Endodermal cell (in vitro differentiated cells): Measurements from ENCODE around the gene TRAPPC5. TPM values are rescaled to one million over a fixed set of nuclear protein-coding genes. Genes with fewer than 3 reads are reported as not detected.

Source experiments
- DNase-seq: peaks from one replicate; pipeline ENCODE4 v3.0.0-alpha.2; 2017
- H3K27ac ChIP-seq: 2 replicates; pipeline ENCODE4 v1.5.1; 2013; ENCODE audit warnings: mild to moderate bottlenecking, low read depth, low read length, moderate library complexity
- H3K27me3 ChIP-seq: 2 replicates; pipeline ENCODE4 v1.6.1; 2013; ENCODE audit warnings: mild to moderate bottlenecking, low read length, moderate library complexity; ENCODE audit not compliant: insufficient read depth, control insufficient read depth, poor library complexity, severe bottlenecking
- H3K36me3 ChIP-seq: 2 replicates; pipeline ENCODE4 v1.7.0; 2013; ENCODE audit warnings: mild to moderate bottlenecking, low read length, moderate library complexity; ENCODE audit not compliant: control insufficient read depth, insufficient read depth
- H3K4me1 ChIP-seq: one replicate; pipeline ENCODE4 v1.7.0; 2013; ENCODE audit warnings: low read length; ENCODE audit not compliant: control insufficient read depth, insufficient read depth
- H3K4me3 ChIP-seq: 2 replicates; pipeline ENCODE4 v1.5.1; 2013; ENCODE audit warnings: mild to moderate bottlenecking, low read length, moderate library complexity
- H3K9ac ChIP-seq: 2 replicates; pipeline ENCODE4 v1.6.1; 2013; ENCODE audit warnings: mild to moderate bottlenecking, low read length, moderate library complexity; ENCODE audit not compliant: poor library complexity, severe bottlenecking; ENCODE audit errors: extremely low read depth
- H3K9me3 ChIP-seq: 2 replicates; pipeline ENCODE4 v1.6.1; 2013; ENCODE audit warnings: mild to moderate bottlenecking, low read length, moderate library complexity; ENCODE audit not compliant: control insufficient read depth
- H3K27ac Mint-ChIP-seq: 2 replicates; pipeline ENCODE4 v1.8.0; 2020; ENCODE audit warnings: mixed read lengths
- H3K27me3 Mint-ChIP-seq: 2 replicates; pipeline ENCODE4 v1.8.0; 2021; ENCODE audit warnings: mild to moderate bottlenecking, mixed read lengths; ENCODE audit not compliant: insufficient read depth
- H3K36me3 Mint-ChIP-seq: 2 replicates; pipeline ENCODE4 v1.8.0; 2020; ENCODE audit warnings: low read depth, mixed read lengths
- H3K4me1 Mint-ChIP-seq: 2 replicates; pipeline ENCODE4 v1.8.0; 2020; ENCODE audit warnings: mixed read lengths
- H3K4me3 Mint-ChIP-seq: 2 replicates; pipeline ENCODE4 v1.8.0; 2020; ENCODE audit warnings: mild to moderate bottlenecking, moderate library complexity, mixed read lengths
- H3K9me3 Mint-ChIP-seq: 2 replicates; pipeline ENCODE4 v1.8.0; 2020; ENCODE audit warnings: mild to moderate bottlenecking, mixed read lengths
- CTCF ChIP-seq: fragments of 200-600 bp; sonication (generic); conservative IDR thresholded peaks from 2 replicates; pipeline ENCODE4 v1.5.0; 2021; ENCODE audit warnings: antibody characterized with exemption, mild to moderate bottlenecking
- WGBS, 2 experiments: methylation state at CpG; one replicate each; pipeline versions ENCODE4 v1.1.5 to v1.1.7; 2013; ENCODE audit warnings: missing lambda C conversion rate in 2 of 2, mixed read lengths in 1 of 2; ENCODE audit not compliant: insufficient coverage in 1 of 2, insufficient read length in 1 of 2; 5-methylcytosine and 5-hydroxymethylcytosine counted together
- total RNA-seq, 2 donors: library from RNA; stranded (reverse); fragmentation: NEBNext Ultra II Directional in 1 of 2; extraction: Animal tissue kit (Norgen Biotek cat#: 25700) in 1 of 2; gene quantifications; 2 replicates in 1 of 2; 3 replicates in 1 of 2; pipeline ENCODE4 v1.2.1, GENCODE V29; 2021

The TRAPPC5 gene
- total RNA-seq, 2 donors from 2014 or later, result 64.6 to 93.1 TPM

- H3K4me1 ChIP-seq, result no peaks in the 10 kb centered on the region
Observed at GRCh38 chr19:7655581-7655980, 25.1 kb upstream of the TRAPPC5 start.

GRCh38 chr19:7657131-7657751, 23.4 kb upstream of the TRAPPC5 start:
- peaks cover 51% of the 10 kb centered on the region for H3K27me3 Mint-ChIP-seq

More at GRCh38 chr19:7655581-7655980, 25.1 kb upstream of the TRAPPC5 start:
- H3K4me3 ChIP-seq, result no peak overlapping the region
- no peaks in the 10 kb centered on the region for H3K36me3 ChIP-seq
- Mint-ChIP-seq H3K9me3 (no peaks in the 10 kb centered on the region), H3K4me3 (no peak overlapping the region), H3K27me3 (peaks cover 61% of the 10 kb centered on the region), H3K36me3 (no peaks in the 10 kb centered on the region), H3K4me1 (no peaks in the 10 kb centered on the region), H3K27ac (no peak overlapping the region)
- no peak for DNase-seq
- TF ChIP-seq CTCF, result no peak
- WGBS, 2 experiments, result 66 to 81% methylated on average over 5 to 8 of the region's 8 CpGs
- no peak overlapping the region for H3K9ac ChIP-seq
- H3K9me3 ChIP-seq, result no peaks in the 10 kb centered on the region
- H3K27me3 ChIP-seq, result peaks cover 9% of the 10 kb centered on the region
- no peak overlapping the region for H3K27ac ChIP-seq

GRCh38 chr19:7658219-7658686, 22.4 kb upstream of the TRAPPC5 start:
- no peak overlapping the region for H3K27ac Mint-ChIP-seq
- TF ChIP-seq CTCF, result no peak
- Histone ChIP-seq H3K36me3 (no peaks in the 10 kb centered on the region), H3K9me3 (no peaks in the 10 kb centered on the region), H3K4me1 (no peaks in the 10 kb centered on the region), H3K27ac (no peak overlapping the region), H3K9ac (no peak overlapping the region), H3K27me3 (peaks cover 12% of the 10 kb centered on the region), H3K4me3 (no peak overlapping the region)
- no peak for DNase-seq
- no peaks in the 10 kb centered on the region for H3K36me3 Mint-ChIP-seq
- no peaks in the 10 kb centered on the region for H3K9me3 Mint-ChIP-seq
- no peak overlapping the region for H3K4me3 Mint-ChIP-seq
- 75% methylated on average over 3 to 9 of the region's 9 CpGs for WGBS, 2 experiments
- H3K27me3 Mint-ChIP-seq, result peaks cover 45% of the 10 kb centered on the region
- H3K4me1 Mint-ChIP-seq, result no peaks in the 10 kb centered on the region

More at GRCh38 chr19:7657131-7657751, 23.4 kb upstream of the TRAPPC5 start:
- Mint-ChIP-seq H3K4me1 (no peaks in the 10 kb centered on the region), H3K4me3 (no peak overlapping the region), H3K9me3 (no peaks in the 10 kb centered on the region), H3K36me3 (no peaks in the 10 kb centered on the region), H3K27ac (no peak overlapping the region)
- no peak overlapping the region for H3K4me3 ChIP-seq
- no peaks in the 10 kb centered on the region for H3K36me3 ChIP-seq
- no peak for DNase-seq
- no peak for TF ChIP-seq CTCF
- WGBS, 2 experiments, result 55 to 74% methylated on average over 6 to 14 of the region's 14 CpGs
- H3K9me3 ChIP-seq, result no peaks in the 10 kb centered on the region
- no peak overlapping the region for H3K9ac ChIP-seq
- no peaks in the 10 kb centered on the region for H3K4me1 ChIP-seq
- no peak overlapping the region for H3K27ac ChIP-seq
- H3K27me3 ChIP-seq, result peaks cover 12% of the 10 kb centered on the region
